Measurements from ENCODE around the gene KRT79. TPM values are rescaled to one million over a fixed set of nuclear protein-coding genes. Genes with fewer than 3 reads are reported as not detected.

The KRT79 gene
- total and polyA plus RNA-seq, 8 donors, result 0.32 to 0.58 TPM; not detected in 6

DNA sequence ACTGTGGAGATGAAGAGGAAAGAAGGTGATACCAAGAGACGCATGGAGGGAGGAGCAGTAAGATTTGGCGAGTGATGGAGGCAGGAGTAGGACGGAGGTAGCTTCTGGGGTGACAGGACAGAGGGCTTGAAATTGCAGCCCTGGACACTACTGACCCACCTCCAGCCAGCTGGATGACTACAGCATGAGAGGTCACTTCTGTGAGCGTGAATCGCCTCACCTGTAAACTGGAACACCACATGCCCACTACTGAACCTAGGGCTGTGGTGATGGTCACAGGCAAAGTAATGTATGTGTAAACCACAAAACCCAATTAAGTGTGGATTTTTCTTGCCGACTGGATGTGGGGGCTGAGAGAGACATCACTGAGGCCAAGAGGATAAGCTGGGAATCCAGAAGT, 13.6 kb downstream of the KRT79 start:
- no peaks in the 10 kb centered on the region for H3K9me3 ChIP-seq

DNA sequence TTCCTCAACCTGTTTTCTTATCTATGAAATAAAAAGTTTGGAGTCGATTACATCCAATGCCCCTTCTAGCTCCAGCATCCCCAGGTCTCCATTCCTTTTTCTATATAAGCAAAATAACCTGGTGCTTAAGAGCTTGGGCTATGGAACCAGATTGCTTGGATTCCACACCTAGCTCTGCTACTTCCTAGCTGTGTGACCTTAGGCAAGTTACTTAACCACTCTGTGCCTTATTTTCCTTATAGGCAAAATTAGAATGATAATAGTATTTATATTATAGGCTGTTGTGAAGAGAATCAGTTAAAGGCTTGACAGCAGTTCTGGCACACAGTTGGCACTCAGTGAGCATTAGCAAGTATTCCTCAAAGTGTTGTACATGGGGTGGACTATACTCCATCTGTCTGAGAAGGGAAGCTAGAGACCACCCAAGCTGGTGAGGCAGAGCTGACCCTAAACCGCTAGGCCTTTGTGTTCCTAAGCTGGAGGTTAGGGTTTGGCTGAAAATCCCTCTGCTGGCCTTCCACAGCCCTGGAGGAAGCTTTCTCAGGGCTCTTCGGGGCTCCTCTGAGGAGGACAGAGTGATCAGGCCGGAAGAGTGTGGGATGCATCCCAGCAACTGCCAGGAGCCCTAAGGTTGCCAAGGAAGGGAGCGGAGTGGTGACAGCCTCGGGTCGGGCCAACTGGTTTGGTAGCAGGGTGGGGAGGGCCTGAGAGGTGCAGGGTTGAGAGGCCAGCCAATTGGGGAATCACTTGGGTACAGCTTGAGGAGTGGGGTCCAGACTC, 14.2 kb downstream of the KRT79 start:
- H3K9me3 ChIP-seq, result no peaks in the 10 kb centered on the region
- intact Hi-C loops (cut with DNase I), result no loop called here
- H3K27me3 ChIP-seq, result peaks cover 0 to 85% of the 10 kb centered on the region in 2 donors
- no peak overlapping the region for H3K27ac ChIP-seq
- no peak for DNase-seq
- ATAC-seq, result no peak
- no peak overlapping the region for H3K4me3 ChIP-seq
- H3K36me3 ChIP-seq, result no peaks in the 10 kb centered on the region
- peaks cover under 1 to 4% of the 10 kb centered on the region in 2 donors for H3K4me1 ChIP-seq
- TF ChIP-seq, protein P1, sequence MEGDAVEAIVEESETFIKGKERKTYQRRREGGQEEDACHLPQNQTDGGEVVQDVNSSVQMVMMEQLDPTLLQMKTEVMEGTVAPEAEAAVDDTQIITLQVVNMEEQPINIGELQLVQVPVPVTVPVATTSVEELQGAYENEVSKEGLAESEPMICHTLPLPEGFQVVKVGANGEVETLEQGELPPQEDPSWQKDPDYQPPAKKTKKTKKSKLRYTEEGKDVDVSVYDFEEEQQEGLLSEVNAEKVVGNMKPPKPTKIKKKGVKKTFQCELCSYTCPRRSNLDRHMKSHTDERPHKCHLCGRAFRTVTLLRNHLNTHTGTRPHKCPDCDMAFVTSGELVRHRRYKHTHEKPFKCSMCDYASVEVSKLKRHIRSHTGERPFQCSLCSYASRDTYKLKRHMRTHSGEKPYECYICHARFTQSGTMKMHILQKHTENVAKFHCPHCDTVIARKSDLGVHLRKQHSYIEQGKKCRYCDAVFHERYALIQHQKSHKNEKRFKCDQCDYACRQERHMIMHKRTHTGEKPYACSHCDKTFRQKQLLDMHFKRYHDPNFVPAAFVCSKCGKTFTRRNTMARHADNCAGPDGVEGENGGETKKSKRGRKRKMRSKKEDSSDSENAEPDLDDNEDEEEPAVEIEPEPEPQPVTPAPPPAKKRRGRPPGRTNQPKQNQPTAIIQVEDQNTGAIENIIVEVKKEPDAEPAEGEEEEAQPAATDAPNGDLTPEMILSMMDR (IDR thresholded peaks at IDR 0.05), result no peak

More for the DNA sequence above, 13.6 kb downstream of the KRT79 start:
- DNase-seq (no peak), ATAC-seq (no peak)
- Histone ChIP-seq H3K36me3 (no peaks in the 10 kb centered on the region), H3K4me1 (no peaks in the 10 kb centered on the region), H3K4me3 (no peak overlapping the region), H3K27ac (no peak overlapping the region), H3K27me3 (peaks cover 0 to 85% of the 10 kb centered on the region in 2 donors)
- TF ChIP-seq, protein P1 (IDR thresholded peaks at IDR 0.05), result no peak
- intact Hi-C loops (cut with DNase I), result no loop called here

DNA sequence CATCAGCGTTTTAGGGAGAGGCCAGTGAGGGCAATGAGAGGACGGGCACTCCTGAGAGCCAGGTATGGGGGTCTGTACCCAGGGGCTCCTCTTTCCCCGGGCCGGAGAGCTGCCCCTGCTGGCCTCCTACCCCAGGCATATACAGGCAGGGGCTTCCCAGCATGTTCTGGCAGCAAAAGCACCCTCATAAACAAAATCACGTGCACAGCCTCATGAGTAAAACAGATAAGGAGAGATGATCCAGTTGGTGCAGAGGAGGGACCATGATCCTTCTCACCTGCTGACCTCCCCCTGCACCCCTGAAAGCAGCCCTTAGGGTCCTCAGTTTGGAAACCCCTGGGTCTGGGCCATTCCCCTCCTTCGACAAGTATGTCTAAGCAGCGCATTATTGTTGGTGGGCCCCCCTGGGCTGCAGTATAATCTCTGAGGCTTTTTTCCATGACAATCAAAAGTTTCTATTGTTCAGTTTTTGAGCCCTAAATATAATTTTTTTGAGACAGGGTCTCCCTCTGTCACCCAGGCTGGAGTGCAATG, 15.2 kb downstream of the KRT79 start:
- peaks cover 0 to 78% of the 10 kb centered on the region in 2 donors for H3K27me3 ChIP-seq
- no peaks in the 10 kb centered on the region for H3K9me3 ChIP-seq
- H3K4me3 ChIP-seq, result no peak overlapping the region
- TF ChIP-seq, protein P1 (IDR thresholded peaks at IDR 0.05), result no peak
- ATAC-seq, result no peak
- H3K36me3 ChIP-seq, result no peaks in the 10 kb centered on the region
- DNase-seq, result no peak
- peaks cover 10 to 14% of the 10 kb centered on the region in 2 donors for H3K4me1 ChIP-seq
- no peak overlapping the region for H3K27ac ChIP-seq
- intact Hi-C loops (cut with DNase I), result no loop called here

DNA sequence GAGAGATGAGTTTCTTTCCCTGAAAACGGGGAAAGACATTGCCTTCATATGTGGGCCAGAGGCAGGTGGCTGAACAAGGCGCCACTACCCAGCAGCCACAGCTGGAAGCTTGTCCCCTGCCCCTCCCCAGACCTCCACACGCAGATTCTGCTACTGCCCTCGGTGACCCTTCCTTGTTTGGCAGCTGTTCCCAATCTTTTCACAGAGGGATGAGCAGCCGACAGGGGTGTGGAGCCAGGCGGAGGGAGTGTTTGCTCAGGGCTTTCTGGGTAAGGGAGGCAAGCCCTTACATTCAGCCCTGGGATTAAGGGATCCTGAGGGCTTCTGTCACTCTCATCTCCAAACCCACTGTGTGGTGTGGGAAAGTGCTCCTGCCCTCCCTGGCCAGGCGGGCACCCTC, 15.7 kb downstream of the KRT79 start:
- intact Hi-C loops (cut with DNase I), result no loop called here
- H3K4me1 ChIP-seq, result peaks cover 12 to 16% of the 10 kb centered on the region in 2 donors
- no peak overlapping the region for H3K4me3 ChIP-seq
- no peak overlapping the region for H3K27ac ChIP-seq
- ATAC-seq, result no peak
- H3K27me3 ChIP-seq, result peaks cover 0 to 80% of the 10 kb centered on the region in 2 donors
- TF ChIP-seq, protein P1 (IDR thresholded peaks at IDR 0.05), result no peak
- peak in 1 of 4 donors; percentile 59 for DNase-seq
- no peaks in the 10 kb centered on the region for H3K9me3 ChIP-seq
- no peaks in the 10 kb centered on the region for H3K36me3 ChIP-seq

DNA sequence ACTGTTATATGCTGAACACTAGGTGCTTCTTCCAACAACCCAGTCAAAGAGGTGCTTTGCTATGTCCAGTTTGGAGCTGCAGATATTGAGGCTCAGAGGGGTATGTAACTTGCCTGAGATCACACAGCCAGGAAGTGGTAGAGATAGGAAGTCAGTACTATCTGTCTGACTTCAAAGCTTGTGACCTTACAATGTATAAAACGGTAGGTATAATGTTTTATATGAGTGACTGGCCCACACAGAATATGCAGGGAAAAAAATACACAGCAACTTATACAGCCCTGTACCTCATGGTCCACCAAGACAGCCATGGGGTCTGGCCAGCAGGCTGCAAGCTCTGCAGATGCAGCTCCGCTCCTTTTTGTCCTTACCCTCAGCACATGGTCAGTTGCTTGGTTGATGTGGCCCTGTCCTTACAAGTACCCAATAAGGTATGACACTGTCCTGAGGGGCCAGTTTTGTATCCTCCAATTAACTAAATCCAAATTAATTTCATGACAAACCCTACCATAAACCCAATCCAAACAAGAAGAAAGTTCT, 16.3 kb downstream of the KRT79 start:
- DNase-seq, result no peak
- Histone ChIP-seq H3K4me1 (peaks cover 12 to 16% of the 10 kb centered on the region in 2 donors), H3K27ac (no peak overlapping the region), H3K9me3 (no peaks in the 10 kb centered on the region), H3K4me3 (no peak overlapping the region), H3K36me3 (no peaks in the 10 kb centered on the region), H3K27me3 (peaks cover 0 to 82% of the 10 kb centered on the region in 2 donors)
- TF ChIP-seq, protein P1 (IDR thresholded peaks at IDR 0.05), result no peak
- intact Hi-C loops (cut with DNase I), result no loop called here
- no peak for ATAC-seq
